ENCODE data around the gene ALDH3B1.

DNA sequence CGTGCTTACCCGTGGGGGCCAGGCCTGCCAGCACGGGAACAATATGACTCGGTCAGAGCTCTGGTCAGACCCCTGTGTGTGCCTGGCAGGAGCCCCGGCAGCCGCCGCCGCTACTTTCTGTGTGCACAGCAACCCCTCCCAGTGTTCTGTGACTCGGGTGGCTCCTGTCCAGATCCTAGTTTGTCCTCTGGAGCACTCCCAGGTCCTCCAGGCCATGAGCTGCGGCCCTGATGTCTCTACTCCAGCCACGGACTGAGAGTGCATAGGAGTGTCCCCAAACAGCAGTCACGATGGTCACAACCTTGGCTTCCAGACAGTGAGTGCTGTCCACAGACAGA lies 23.6 kb downstream of the ALDH3B1 start:
- TF ChIP-seq, protein P1, sequence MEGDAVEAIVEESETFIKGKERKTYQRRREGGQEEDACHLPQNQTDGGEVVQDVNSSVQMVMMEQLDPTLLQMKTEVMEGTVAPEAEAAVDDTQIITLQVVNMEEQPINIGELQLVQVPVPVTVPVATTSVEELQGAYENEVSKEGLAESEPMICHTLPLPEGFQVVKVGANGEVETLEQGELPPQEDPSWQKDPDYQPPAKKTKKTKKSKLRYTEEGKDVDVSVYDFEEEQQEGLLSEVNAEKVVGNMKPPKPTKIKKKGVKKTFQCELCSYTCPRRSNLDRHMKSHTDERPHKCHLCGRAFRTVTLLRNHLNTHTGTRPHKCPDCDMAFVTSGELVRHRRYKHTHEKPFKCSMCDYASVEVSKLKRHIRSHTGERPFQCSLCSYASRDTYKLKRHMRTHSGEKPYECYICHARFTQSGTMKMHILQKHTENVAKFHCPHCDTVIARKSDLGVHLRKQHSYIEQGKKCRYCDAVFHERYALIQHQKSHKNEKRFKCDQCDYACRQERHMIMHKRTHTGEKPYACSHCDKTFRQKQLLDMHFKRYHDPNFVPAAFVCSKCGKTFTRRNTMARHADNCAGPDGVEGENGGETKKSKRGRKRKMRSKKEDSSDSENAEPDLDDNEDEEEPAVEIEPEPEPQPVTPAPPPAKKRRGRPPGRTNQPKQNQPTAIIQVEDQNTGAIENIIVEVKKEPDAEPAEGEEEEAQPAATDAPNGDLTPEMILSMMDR (IDR thresholded peaks at IDR 0.05), result no peak
- TF ChIP-seq SIN3A (IDR thresholded peaks at IDR 0.05; ENCODE audit: borderline replicate concordance, insufficient read depth, low read depth, low read length), result no peak

Measured in Panc1 (cell line).